HuH-7 (cell line): ENCODE measurements around the gene GBF1.

Experiments
- DNase-seq: peaks from one replicate; pipeline ENCODE4 v3.0.0; 2011; ENCODE audit warnings: low spot score

Gene GBF1

DNA sequence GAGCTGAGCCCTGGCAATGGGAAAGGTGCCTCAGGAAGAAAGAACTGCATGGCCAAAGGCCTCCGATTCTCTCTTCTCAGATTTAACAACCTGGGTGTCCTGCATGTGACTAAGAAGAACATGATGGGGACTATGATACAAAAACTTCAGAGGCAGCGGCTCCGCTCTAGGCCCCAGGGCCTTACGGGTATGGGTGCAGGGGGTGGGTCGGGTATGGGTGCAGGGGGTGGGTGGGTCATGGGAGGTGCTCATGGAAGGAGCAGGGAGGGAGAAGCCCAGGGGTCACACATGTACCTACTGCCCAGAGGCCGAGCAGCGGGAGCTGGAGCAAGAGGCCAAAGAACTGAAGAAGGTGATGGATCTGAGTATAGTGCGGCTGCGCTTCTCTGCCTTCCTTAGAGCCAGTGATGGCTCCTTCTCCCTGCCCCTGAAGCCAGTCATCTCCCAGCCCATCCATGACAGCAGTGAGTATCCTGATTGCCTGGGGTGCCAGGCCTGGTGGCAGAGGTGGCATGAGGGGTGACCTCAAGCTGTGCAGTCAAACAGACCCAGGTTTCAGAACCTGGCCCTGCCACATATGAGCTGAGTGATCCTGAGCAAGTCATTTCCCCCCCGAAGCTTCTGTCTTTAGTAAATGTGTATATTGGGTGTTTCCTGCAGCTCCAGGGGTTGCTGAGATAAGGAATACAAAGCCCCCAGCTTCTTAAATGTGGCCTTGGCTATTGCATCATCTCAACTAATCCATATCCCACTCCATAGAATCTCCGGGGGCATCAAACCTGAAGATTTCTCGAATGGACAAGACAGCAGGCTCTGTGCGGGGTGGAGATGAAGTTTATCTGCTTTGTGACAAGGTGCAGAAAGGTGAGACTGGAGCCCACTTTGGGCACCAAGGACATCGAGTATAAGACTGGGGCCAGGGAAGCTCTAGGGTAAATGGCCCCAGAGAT is 152.2 kb downstream of the GBF1 start:
- no peak for DNase-seq

GRCh38 chr10:102398172-102399020 is 153.1 kb downstream of the GBF1 start:
- DNase-seq, result no peak

DNA sequence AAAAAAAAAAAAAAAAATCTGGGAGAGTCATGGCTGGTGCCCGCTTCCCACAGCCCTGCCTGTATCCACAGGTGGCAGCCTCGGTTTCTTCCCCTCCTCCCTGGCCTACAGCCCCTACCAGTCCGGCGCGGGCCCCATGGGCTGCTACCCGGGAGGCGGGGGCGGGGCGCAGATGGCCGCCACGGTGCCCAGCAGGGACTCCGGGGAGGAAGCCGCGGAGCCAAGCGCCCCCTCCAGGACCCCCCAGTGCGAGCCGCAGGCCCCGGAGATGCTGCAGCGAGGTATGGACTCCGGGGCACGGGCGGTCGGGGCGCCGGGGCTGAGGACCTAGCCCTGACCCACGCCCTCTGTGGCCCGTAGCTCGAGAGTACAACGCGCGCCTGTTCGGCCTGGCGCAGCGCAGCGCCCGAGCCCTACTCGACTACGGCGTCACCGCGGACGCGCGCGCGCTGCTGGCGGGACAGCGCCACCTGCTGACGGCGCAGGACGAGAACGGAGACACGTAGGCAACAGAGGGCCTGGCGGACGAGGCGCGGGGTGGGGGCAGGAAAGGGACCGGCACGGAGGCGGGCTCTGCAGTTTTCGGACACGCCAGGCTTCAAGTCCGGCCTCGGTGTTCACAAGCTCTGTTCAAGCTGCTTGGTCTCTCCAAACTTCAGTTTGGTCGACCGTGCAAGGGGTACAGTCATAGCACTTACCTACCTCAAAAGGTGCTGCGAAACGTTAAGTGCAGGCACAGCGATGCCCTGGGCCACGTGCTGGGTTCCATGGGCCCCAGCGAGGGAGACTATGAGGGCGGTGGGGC is 154.1 kb downstream of the GBF1 start:
- DNase-seq, result peak; percentile 81

DNA sequence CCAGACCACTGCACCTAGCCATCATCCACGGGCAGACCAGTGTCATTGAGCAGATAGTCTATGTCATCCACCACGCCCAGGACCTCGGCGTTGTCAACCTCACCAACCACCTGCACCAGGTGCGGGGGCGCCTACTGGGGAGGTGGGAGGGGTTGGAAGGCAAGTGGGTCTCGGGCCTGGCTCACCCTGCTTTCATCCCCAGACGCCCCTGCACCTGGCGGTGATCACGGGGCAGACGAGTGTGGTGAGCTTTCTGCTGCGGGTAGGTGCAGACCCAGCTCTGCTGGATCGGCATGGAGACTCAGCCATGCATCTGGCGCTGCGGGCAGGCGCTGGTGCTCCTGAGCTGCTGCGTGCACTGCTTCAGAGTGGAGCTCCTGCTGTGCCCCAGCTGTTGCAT is 154.7 kb downstream of the GBF1 start:
- no peak for DNase-seq

DNA sequence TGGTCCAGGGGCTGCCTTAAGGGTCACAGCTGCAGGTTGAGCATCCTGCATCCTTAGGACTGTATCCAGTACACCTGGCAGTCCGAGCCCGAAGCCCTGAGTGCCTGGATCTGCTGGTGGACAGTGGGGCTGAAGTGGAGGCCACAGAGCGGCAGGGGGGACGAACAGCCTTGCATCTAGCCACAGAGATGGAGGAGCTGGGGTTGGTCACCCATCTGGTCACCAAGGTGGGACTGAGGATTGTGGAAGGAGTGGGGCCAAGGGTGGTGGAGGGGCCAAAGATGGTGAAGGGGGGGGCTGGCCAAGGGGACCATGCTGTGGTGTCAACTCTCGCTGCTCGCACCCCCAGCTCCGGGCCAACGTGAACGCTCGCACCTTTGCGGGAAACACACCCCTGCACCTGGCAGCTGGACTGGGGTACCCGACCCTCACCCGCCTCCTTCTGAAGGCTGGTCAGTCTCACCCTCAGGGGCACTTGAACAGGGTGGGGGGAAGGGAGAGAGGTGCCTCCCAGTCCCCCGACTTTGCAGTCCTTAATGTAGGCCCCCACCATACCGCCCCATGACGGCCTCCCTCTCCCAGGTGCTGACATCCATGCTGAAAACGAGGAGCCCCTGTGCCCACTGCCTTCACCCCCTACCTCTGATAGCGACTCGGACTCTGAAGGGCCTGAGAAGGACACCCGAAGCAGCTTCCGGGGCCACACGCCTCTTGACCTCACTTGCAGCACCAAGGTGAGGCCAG is 155.4 kb downstream of the GBF1 start:
- DNase-seq, result no peak

- no peak for DNase-seq
These were observed 156.0 kb downstream of the GBF1 start for GRCh38 chr10:102401342-102401654.

- no peak for DNase-seq
These were observed 156.6 kb downstream of the GBF1 start for GRCh38 chr10:102401735-102402511.

GRCh38 chr10:102402512-102402896 is 157.2 kb downstream of the GBF1 start:
- no peak for DNase-seq

- no peak for DNase-seq
These were observed 157.8 kb downstream of the GBF1 start for GRCh38 chr10:102403115-102403514.

DNA sequence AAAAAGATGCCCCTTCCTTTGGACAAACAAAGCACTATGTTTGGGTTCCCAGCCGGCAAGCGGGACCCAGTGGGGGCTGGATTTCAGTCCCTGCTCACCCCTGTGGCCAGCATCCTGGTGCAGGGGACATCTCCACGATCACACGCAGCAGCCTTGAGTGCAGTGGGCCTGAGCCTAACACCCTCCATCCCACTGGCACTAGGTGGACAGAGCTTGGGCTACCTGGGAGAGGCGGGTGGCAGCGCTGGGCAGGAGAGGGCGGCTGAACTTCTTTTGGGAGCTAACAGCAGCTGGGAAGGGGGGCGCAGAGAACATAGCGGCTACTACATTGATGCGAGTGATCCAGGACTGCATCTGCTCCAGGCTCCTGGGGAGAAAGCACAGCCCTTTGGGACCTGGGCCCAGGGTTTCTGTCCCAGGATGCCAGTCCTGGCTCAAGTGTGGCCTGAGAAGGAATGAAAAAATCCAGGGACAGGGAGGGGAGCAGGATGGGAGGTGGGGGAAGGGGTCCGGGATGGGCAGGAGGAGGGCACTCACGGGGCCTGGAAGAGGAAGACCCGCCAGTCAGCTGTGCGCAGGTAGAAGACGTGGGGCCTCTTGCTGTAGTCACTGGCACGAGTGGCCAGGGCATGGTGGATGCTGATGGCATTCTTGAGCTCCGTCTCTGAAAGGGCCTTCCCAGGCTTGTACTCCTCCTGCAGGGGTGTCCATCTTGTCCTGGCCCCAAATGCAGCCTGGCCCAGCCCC is 159.2 kb downstream of the GBF1 start:
- DNase-seq, result no peak

- DNase-seq, result no peak
These were observed 159.8 kb downstream of the GBF1 start for GRCh38 chr10:102405108-102405571.

DNA sequence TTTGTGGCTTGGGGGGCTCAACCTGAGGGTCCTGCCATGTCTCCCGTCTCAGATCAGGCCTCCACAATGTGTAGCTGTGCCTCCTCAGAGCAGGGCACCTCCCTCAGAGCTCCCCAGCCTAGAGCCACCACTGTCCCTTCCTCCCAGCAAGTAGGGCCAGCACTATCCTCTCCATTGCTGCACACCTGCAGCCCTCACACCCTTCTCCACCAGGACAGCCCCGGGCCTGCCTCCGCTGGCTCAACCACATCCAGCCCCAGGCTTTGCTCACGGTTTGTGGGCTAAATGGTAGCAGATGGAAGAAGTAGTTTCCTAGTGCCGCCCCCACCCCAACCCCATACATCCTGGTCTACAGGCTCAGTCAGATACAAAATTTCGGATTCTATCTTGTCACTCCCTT is 160.3 kb downstream of the GBF1 start:
- DNase-seq, result no peak

GRCh38 chr10:102406815-102407214 is 161.5 kb downstream of the GBF1 start:
- no peak for DNase-seq

DNA sequence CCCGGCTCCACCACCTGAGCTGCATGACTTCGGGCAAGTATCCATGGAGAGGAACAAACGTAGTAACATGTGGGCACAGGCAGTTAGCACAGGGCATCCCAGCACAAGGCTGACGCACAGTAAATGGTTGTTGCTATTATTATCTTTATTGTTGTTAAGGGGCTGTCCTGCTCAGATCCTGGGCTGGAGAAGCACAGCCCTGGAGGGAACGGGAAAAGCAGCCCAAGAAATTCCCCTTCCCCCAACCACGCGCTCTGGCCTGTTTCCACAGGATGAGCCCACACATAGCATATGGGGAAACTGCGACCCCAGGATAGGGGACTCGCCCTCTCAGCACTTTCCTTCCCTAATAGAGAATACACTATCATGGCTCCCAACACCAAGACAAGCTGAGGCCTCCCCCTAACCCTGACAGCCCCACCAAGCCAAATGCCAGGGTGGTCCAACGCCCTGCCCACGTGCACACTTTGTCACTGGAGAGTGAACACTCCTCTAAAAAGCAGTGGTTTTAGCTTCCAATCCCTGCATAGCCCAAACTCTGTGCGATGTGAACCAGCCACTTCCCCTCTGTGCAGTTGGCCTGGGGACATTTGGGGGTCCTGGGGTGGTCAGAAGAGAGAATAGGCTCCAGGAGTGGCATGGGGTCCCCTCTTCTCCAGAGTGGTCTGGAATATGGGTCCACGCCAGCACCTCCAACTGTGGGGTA is 162.2 kb downstream of the GBF1 start:
- no peak for DNase-seq

- no peak for DNase-seq
These were observed 162.9 kb downstream of the GBF1 start for GRCh38 chr10:102408131-102408727.

DNA sequence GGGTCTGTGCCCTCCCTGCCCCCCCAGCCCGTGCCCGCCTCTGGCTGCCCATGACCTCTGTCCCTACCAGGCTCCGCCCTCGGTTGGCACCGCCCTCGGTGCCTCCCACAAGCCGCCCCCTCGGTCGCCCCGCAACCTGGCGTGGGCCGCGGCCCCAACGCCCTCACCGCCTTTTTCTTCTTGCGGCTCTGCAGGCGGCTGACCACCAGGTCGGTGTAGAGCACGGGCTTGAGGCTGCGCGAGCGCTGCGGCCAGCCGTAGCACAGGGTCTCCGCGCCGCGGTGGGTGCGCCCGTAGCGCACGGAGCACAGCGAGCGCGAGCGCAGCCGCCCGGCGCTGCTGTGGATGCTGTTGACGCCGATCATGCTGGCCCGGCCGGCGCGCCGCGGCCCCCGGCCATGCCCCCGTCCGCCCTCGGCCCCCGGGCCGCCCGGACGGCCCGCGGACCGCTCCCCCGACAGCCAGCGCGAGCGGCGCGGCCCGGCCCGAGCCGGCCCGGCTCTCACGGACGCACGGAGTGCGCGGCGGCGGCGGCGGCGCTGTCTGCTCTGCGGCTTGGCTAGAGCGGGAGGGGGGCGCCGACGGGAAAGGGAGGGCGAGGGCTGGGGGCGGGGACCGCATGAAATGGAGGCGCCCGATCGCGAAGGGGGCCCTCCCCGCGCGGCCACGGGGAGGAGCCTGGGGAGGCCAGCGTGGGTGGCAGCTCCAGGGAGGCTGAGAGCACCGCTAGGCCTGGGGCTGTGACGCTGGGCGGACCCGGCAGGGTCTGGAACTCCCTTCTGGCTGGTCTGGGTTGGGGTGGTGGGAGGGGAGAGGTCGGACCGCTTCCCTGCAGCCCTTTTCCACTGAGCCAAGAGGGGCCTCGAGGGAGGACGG is 163.6 kb downstream of the GBF1 start:
- no peak for DNase-seq

- DNase-seq, result no peak
These were observed 164.5 kb downstream of the GBF1 start for GRCh38 chr10:102409604-102410428.
